H9 (cell line): ENCODE measurements around the gene ACBD3. TPM values are rescaled to one million over a fixed set of nuclear protein-coding genes. Genes with fewer than 3 reads are reported as not detected.

Experiments
- DNase-seq: peaks from one replicate; pipeline ENCODE4 v3.0.0-alpha.2; 2017
- H2AFZ ChIP-seq: one replicate; pipeline ENCODE4 v1.6.1; 2013; ENCODE audit warnings: mild to moderate bottlenecking, low read length, control low read depth, moderate library complexity
- H2AK5ac ChIP-seq: 2 replicates; pipeline ENCODE4 v1.6.1; 2013; ENCODE audit warnings: low read length, control low read depth, mixed read lengths; ENCODE audit not compliant: insufficient read length
- H2BK120ac ChIP-seq: one replicate; pipeline ENCODE4 v1.6.1; 2013; ENCODE audit warnings: low read depth, mild to moderate bottlenecking, low read length, control low read depth, inconsistent platforms; ENCODE audit not compliant: poor library complexity, severe bottlenecking
- H2BK12ac ChIP-seq: 2 replicates; pipeline ENCODE4 v1.6.1; 2013; ENCODE audit warnings: low read length, control low read depth, mixed read lengths, low read depth; ENCODE audit not compliant: insufficient read length
- H2BK15ac ChIP-seq: 2 replicates; pipeline ENCODE4 v1.6.1; 2013; ENCODE audit warnings: low read depth, low read length, control low read depth
- H2BK20ac ChIP-seq: one replicate; pipeline ENCODE4 v1.6.1; 2013; ENCODE audit warnings: low read depth, mild to moderate bottlenecking, low read length, control low read depth, inconsistent platforms; ENCODE audit not compliant: poor library complexity, severe bottlenecking
- H2BK5ac ChIP-seq: 2 replicates; pipeline ENCODE4 v1.6.1; 2013; ENCODE audit warnings: low read length, control low read depth, mixed read lengths; ENCODE audit not compliant: insufficient read length
- H3K14ac ChIP-seq: 2 replicates; pipeline ENCODE4 v1.6.1; 2013; ENCODE audit warnings: low read length, control low read depth; ENCODE audit not compliant: insufficient read depth
- H3K18ac ChIP-seq: 2 replicates; pipeline ENCODE4 v1.6.1; 2013; ENCODE audit warnings: low read depth, mild to moderate bottlenecking, mixed read lengths, low read length, control low read depth; ENCODE audit not compliant: insufficient read length
- H3K23ac ChIP-seq: 2 replicates; pipeline ENCODE4 v1.6.1; 2013; ENCODE audit warnings: low read length, control low read depth, mixed read lengths, low read depth; ENCODE audit not compliant: insufficient read length
- H3K23me2 ChIP-seq: 2 replicates; pipeline ENCODE4 v1.6.1; 2013; ENCODE audit warnings: low read depth, mild to moderate bottlenecking, mixed read lengths, low read length, control low read depth; ENCODE audit not compliant: insufficient read length, poor library complexity, severe bottlenecking
- H3K27ac ChIP-seq: 2 replicates; pipeline ENCODE4 v1.5.1; 2013; ENCODE audit warnings: low read length, control low read depth, mixed read lengths, low read depth; ENCODE audit not compliant: insufficient read length
- H3K27me3 ChIP-seq: 2 replicates; pipeline ENCODE4 v1.6.1; 2013; ENCODE audit warnings: low read length, control low read depth, inconsistent platforms; ENCODE audit not compliant: insufficient read depth
- H3K4ac ChIP-seq: 2 replicates; pipeline ENCODE4 v1.6.1; 2013; ENCODE audit warnings: low read depth, mild to moderate bottlenecking, control low read depth, inconsistent platforms, low read length, moderate library complexity
- H3K4me1 ChIP-seq: 2 replicates; pipeline ENCODE4 v1.6.1; 2013; ENCODE audit warnings: low read length, control low read depth, inconsistent platforms; ENCODE audit not compliant: insufficient read depth
- H3K4me2 ChIP-seq: 2 replicates; pipeline ENCODE4 v1.6.1; 2013; ENCODE audit warnings: low read length, control low read depth, mixed read lengths; ENCODE audit not compliant: insufficient read length, insufficient read depth
- H3K56ac ChIP-seq: 2 replicates; pipeline ENCODE4 v1.6.1; 2013; ENCODE audit warnings: low read depth, mild to moderate bottlenecking, mixed read lengths, low read length, control low read depth; ENCODE audit not compliant: insufficient read length
- H3K79me1 ChIP-seq: 2 replicates; pipeline ENCODE4 v1.6.1; 2013; ENCODE audit warnings: low read depth, mild to moderate bottlenecking, moderate library complexity, low read length, control low read depth, inconsistent platforms; ENCODE audit not compliant: insufficient read depth, poor library complexity, severe bottlenecking
- H3K79me2 ChIP-seq: 2 replicates; pipeline ENCODE4 v1.6.1; 2013; ENCODE audit warnings: low read length, control low read depth, inconsistent platforms; ENCODE audit not compliant: insufficient read depth
- H3K9ac ChIP-seq: 2 replicates; pipeline ENCODE4 v1.6.1; 2013; ENCODE audit warnings: low read length, control low read depth, mixed read lengths; ENCODE audit not compliant: insufficient read length; ENCODE audit errors: extremely low read depth
- H3K9me3 ChIP-seq: one replicate; pipeline ENCODE4 v1.6.1; 2013; ENCODE audit warnings: low read depth, low read length, inconsistent platforms; ENCODE audit not compliant: control insufficient read depth
- H3T11ph ChIP-seq: one replicate; pipeline ENCODE4 v1.6.1; 2013; ENCODE audit warnings: mild to moderate bottlenecking, low read length, control low read depth, inconsistent platforms
- H4K20me1 ChIP-seq: one replicate; pipeline ENCODE4 v1.6.1; 2013; ENCODE audit not compliant: control insufficient read depth, insufficient read length, insufficient read depth
- H4K5ac ChIP-seq: 2 replicates; pipeline ENCODE4 v1.6.1; 2013; ENCODE audit warnings: low read depth, mild to moderate bottlenecking, mixed read lengths, low read length, control low read depth; ENCODE audit not compliant: insufficient read length
- H4K8ac ChIP-seq: replicated peaks from 2 replicates; pipeline ENCODE4 v1.6.1; 2013; ENCODE audit warnings: low read length, control low read depth, mixed read lengths, low read depth; ENCODE audit not compliant: insufficient read length
- H4K91ac ChIP-seq: 2 replicates; pipeline ENCODE4 v1.6.1; 2013; ENCODE audit warnings: low read depth, mild to moderate bottlenecking, moderate library complexity, mixed read lengths, low read length, control low read depth; ENCODE audit not compliant: insufficient read length
- H3K27ac Mint-ChIP-seq, 3 experiments: 2 replicates in 2 of 3; 3 replicates in 1 of 3; pipeline ENCODE4 v1.8.0; 2020 to 2021; ENCODE audit warnings: mixed read lengths in 3 of 3, mild to moderate bottlenecking in 1 of 3, moderate library complexity in 1 of 3
- H3K27me3 Mint-ChIP-seq: 2 replicates; pipeline ENCODE4 v1.8.0; 2021; ENCODE audit warnings: low read depth, mild to moderate bottlenecking, moderate library complexity, mixed read lengths
- H3K36me3 Mint-ChIP-seq, 3 experiments: 2 replicates in 2 of 3; 3 replicates in 1 of 3; pipeline ENCODE4 v1.8.0; 2020 to 2021; ENCODE audit warnings: low read depth in 3 of 3, mixed read lengths in 3 of 3; ENCODE audit not compliant: insufficient read depth in 1 of 3
- H3K4me1 Mint-ChIP-seq, 2 experiments: 2 replicates each; pipeline ENCODE4 v1.8.0; 2020; ENCODE audit warnings: mixed read lengths in 2 of 2
- H3K4me3 Mint-ChIP-seq, 2 experiments: 2 replicates in 1 of 2; 3 replicates in 1 of 2; pipeline ENCODE4 v1.8.0; 2020 to 2021; ENCODE audit warnings: mild to moderate bottlenecking in 2 of 2, mixed read lengths in 2 of 2, moderate library complexity in 1 of 2
- H3K9me3 Mint-ChIP-seq, 2 experiments: 2 replicates in 1 of 2; 3 replicates in 1 of 2; pipeline ENCODE4 v1.8.0; 2020; ENCODE audit warnings: mild to moderate bottlenecking in 2 of 2, mixed read lengths in 2 of 2, moderate library complexity in 1 of 2
- CTCF ChIP-seq: fragments of 200-600 bp; sonication (generic); conservative IDR thresholded peaks from 3 replicates; pipeline ENCODE4 v1.8.0; 2021; ENCODE audit warnings: antibody characterized with exemption, mild to moderate bottlenecking
- total RNA-seq: library from RNA; stranded (reverse); gene quantifications from 2 replicates; pipeline ENCODE4 v1.2.1, GENCODE V29; 2021

The ACBD3 gene
- total RNA-seq, 1 experiment from 2014 or later = 30.8 TPM

GRCh38 chr1:226148121-226148648, 38.4 kb downstream of the ACBD3 start:
- Histone ChIP-seq H4K5ac (no peak overlapping the region), H3K18ac (no peak overlapping the region), H3K4ac (no peak overlapping the region), H3K79me2 (no peaks in the 10 kb centered on the region), H3K4me1 (no peaks in the 10 kb centered on the region), H2BK5ac (no peak overlapping the region), H3K27me3 (no peaks in the 10 kb centered on the region), H2AFZ (no peak overlapping the region), H3K27ac (no peak overlapping the region), H3K79me1 (no peaks in the 10 kb centered on the region), H3T11ph (no peak overlapping the region), H3K23ac (no peak overlapping the region), H3K56ac (no peak overlapping the region), H3K14ac (no peak overlapping the region), H3K9me3 (no peaks in the 10 kb centered on the region), H3K23me2 (no peaks in the 10 kb centered on the region), H2BK120ac (no peak overlapping the region), H4K8ac (no peak overlapping the region), H4K20me1 (no peaks in the 10 kb centered on the region), H3K4me2 (no peak overlapping the region), H2BK15ac (no peak overlapping the region), H2AK5ac (no peak overlapping the region), H2BK12ac (no peak overlapping the region), H3K9ac (no peak overlapping the region), H4K91ac (no peak overlapping the region), H2BK20ac (no peak overlapping the region)
- H3K36me3 Mint-ChIP-seq = peaks cover 31 to 74% (median 72%) of the 10 kb centered on the region in 3 experiments
- no peak for TF ChIP-seq CTCF
- no peaks in the 10 kb centered on the region for H3K9me3 Mint-ChIP-seq
- 0 out of 4 replicates have a peak, but pooled peaks cover 0 to 4% of the 10 kb centered on the region in 2 experiments for H3K4me1 Mint-ChIP-seq
- H3K27ac Mint-ChIP-seq = no peak overlapping the region
- H3K27me3 Mint-ChIP-seq = no peaks in the 10 kb centered on the region
- DNase-seq = no peak
- no peak overlapping the region for H3K4me3 Mint-ChIP-seq
